PC-9 (cell line): Measurements from ENCODE around the gene RASAL2. TPM values are rescaled to one million over a fixed set of nuclear protein-coding genes. Genes with fewer than 3 reads are reported as not detected.
"Not testable (repeated sequence)": the region's sequence is repeated elsewhere in the genome, so short reads cannot be mapped to it uniquely, and the experiment has no call there.

Source experiments
- BruUV-seq: library from RNA; stranded (reverse); fragments of 400-500 nt; replicated peaks from 2 replicates; lab custom pipeline; 2021; lab: Mats Ljungman, UMichigan
- CTCF ChIA-PET: fragments of 300-600 bp; sonication (Branson Sonifier 250); formaldehyde crosslinking; loops from one replicate; lab custom pipeline; 2022; ENCODE audit warnings: antibody characterized with exemption; lab: Charles Lee
- POLR2A ChIA-PET: fragments of 300-600 bp; sonication (Branson Sonifier 250); formaldehyde crosslinking; loops from one replicate; lab custom pipeline; 2022; ENCODE audit warnings: antibody characterized with exemption; ENCODE audit not compliant: unreplicated experiment; lab: Charles Lee
- DNase-seq, 2 experiments: peaks; one replicate each; pipeline versions ENCODE4 v3.0.0 to v3.0.0-alpha.2; 2015 to 2022; ENCODE audit warnings: mixed read lengths in 1 of 2
- H2AFZ ChIP-seq: fragments of 200-600 bp; sonication (generic); 2 replicates; pipeline ENCODE4 v1.8.1; 2017; ENCODE audit warnings: antibody characterized with exemption
- H3F3A ChIP-seq: fragments of 200-600 bp; sonication (generic); 2 replicates; pipeline ENCODE4 v1.8.1; 2017; ENCODE audit warnings: antibody characterized with exemption, mild to moderate bottlenecking, low read depth; ENCODE audit not compliant: insufficient read depth
- H3K27ac ChIP-seq: fragments of 200-600 bp; sonication (generic); 2 replicates; pipeline ENCODE4 v1.6.1; 2016; ENCODE audit warnings: mixed run types
- H3K27me3 ChIP-seq: fragments of 200-600 bp; sonication (generic); 2 replicates; pipeline ENCODE4 v1.6.1; 2016; ENCODE audit warnings: low read depth, mixed run types; ENCODE audit not compliant: insufficient read depth
- H3K36me3 ChIP-seq: fragments of 200-600 bp; sonication (generic); 2 replicates; pipeline ENCODE4 v1.6.1; 2016; ENCODE audit warnings: low read depth, mixed run types
- H3K4me1 ChIP-seq: fragments of 200-600 bp; sonication (generic); replicated peaks from 2 replicates; pipeline ENCODE4 v1.6.1; 2016; ENCODE audit warnings: mixed run types; ENCODE audit not compliant: insufficient read depth
- H3K4me2 ChIP-seq: fragments of 200-600 bp; sonication (generic); 2 replicates; pipeline ENCODE4 v1.6.1; 2017; ENCODE audit warnings: mixed run types
- H3K4me3 ChIP-seq: fragments of 200-600 bp; sonication (generic); 2 replicates; pipeline ENCODE4 v1.6.1; 2016; ENCODE audit warnings: mixed run types
- H3K79me2 ChIP-seq: fragments of 200-600 bp; sonication (generic); 2 replicates; pipeline ENCODE4 v1.6.1; 2017; ENCODE audit warnings: low read depth, mixed run types
- H3K9me2 ChIP-seq: fragments of 200-600 bp; sonication (generic); 2 replicates; pipeline ENCODE4 v1.8.1; 2017; ENCODE audit warnings: mild to moderate bottlenecking; ENCODE audit not compliant: insufficient read depth
- H3K9me3 ChIP-seq: fragments of 200-600 bp; sonication (generic); 2 replicates; pipeline ENCODE4 v1.8.1; 2016; ENCODE audit warnings: low read depth; ENCODE audit not compliant: insufficient read depth
- H4K20me1 ChIP-seq: fragments of 200-600 bp; sonication (generic); 2 replicates; pipeline ENCODE4 v1.8.1; 2017; ENCODE audit not compliant: insufficient read depth
- CTCF ChIP-seq: fragments of 200-600 bp; sonication (generic); conservative IDR thresholded peaks from 2 replicates; pipeline ENCODE4 v1.6.1; 2017; ENCODE audit warnings: mixed run types, antibody characterized with exemption, mild to moderate bottlenecking, moderate library complexity
- EZH2 ChIP-seq: fragments of 200-600 bp; sonication (generic); IDR thresholded peaks from 2 replicates; pipeline ENCODE4 v1.8.0; 2017; ENCODE audit warnings: antibody characterized with exemption, low read depth
- intact Hi-C: fragments of 100-400 bp; cut with micrococcal nuclease; formaldehyde crosslinking; loops from one replicate; pipeline ENCODE4 v1.10.0; 2022; ENCODE audit not compliant: unreplicated experiment
- total RNA-seq: library from RNA; stranded (reverse); gene quantifications from 2 replicates; pipeline ENCODE4 v1.2.3, GENCODE V29; 2021

Gene RASAL2
- total RNA-seq, 1 experiment from 2014 or later = 54.1 TPM

GRCh38 chr1:178308438-178308837, 214.5 kb downstream of the RASAL2 start:
- Histone ChIP-seq H3K4me2 (no peak overlapping the region), H3K27ac (no peak overlapping the region), H3F3A (peaks cover 12% of the 10 kb centered on the region), H3K9me3 (no peaks in the 10 kb centered on the region), H3K79me2 (peaks cover 38% of the 10 kb centered on the region), H3K27me3 (no peaks in the 10 kb centered on the region), H3K36me3 (no peaks in the 10 kb centered on the region), H4K20me1 (peaks cover 3% of the 10 kb centered on the region), H3K4me1 (peaks cover 33% of the 10 kb centered on the region), H2AFZ (no peak overlapping the region), H3K4me3 (no peak overlapping the region), H3K9me2 (no peaks in the 10 kb centered on the region; the same call in 1 of the 2 replicates)
- intact Hi-C loops = no loop called here
- ChIA-PET POLR2A (interaction anchor here (0.5 to 0.7 kb wide), 2 partner anchors 217 to 774 kb away, joined by 4 to 27 read pairs; no protein-coding TSS in a partner anchor), CTCF (interaction anchor here (0.6 kb wide), 2 partner anchors 194 to 360 kb away, joined by 3 to 4 read pairs; no protein-coding TSS in a partner anchor)
- DNase-seq = no peak
- BruUV-seq = no TSS peak
- TF ChIP-seq CTCF (no peak), EZH2 (no peak)

- TF ChIP-seq EZH2 = no peak
- peak; percentile 88 for TF ChIP-seq CTCF
- ChIA-PET CTCF (interaction anchor here (0.6 to 2.7 kb wide), 7 partner anchors 11 to 693 kb away, joined by 3 to 9 read pairs (median 3); no protein-coding TSS in a partner anchor), POLR2A (interaction anchor here (0.6 to 1.1 kb wide), 4 partner anchors 71 to 568 kb away, joined by 3 to 4 read pairs (median 3); no protein-coding TSS in a partner anchor)
- intact Hi-C loops = loop anchor here (2.0 to 5.0 kb wide), 5 partner anchors 37 to 1057 kb away; partner anchors contain the start of gene AXDND1
- BruUV-seq = no TSS peak
- H3K4me2 ChIP-seq = peak overlapping the region; percentile 18
- H3K27ac ChIP-seq = no peak overlapping the region
- no peaks in the 10 kb centered on the region; the same call in 1 of the 2 replicates for H3K9me2 ChIP-seq
- H3K4me3 ChIP-seq = no peak overlapping the region
- H3K27me3 ChIP-seq = no peaks in the 10 kb centered on the region
- H2AFZ ChIP-seq = no peak overlapping the region
- H4K20me1 ChIP-seq = peaks cover 5% of the 10 kb centered on the region
- H3K4me1 ChIP-seq = peaks cover 34% of the 10 kb centered on the region
- H3K36me3 ChIP-seq = no peaks in the 10 kb centered on the region
- peak; percentile 15 to 86 for DNase-seq
- H3K9me3 ChIP-seq = 0 out of 2 replicates have a peak, but pooled peaks cover 4% of the 10 kb centered on the region
- peaks cover 12% of the 10 kb centered on the region for H3F3A ChIP-seq
- H3K79me2 ChIP-seq = peaks cover 45% of the 10 kb centered on the region
Observed at GRCh38 chr1:178310685-178311105, 216.8 kb downstream of the RASAL2 start.

GRCh38 chr1:178311164-178311563, 217.3 kb downstream of the RASAL2 start:
- intact Hi-C loops = loop anchor here (2.0 to 5.0 kb wide), 5 partner anchors 36 to 1056 kb away; partner anchors contain the start of gene AXDND1
- TF ChIP-seq CTCF (no peak), EZH2 (no peak)
- H3K27me3 ChIP-seq = no peaks in the 10 kb centered on the region
- peaks cover 34% of the 10 kb centered on the region for H3K4me1 ChIP-seq
- H3F3A ChIP-seq = peaks cover 12% of the 10 kb centered on the region
- no peak overlapping the region for H3K27ac ChIP-seq
- no peaks in the 10 kb centered on the region; the same call in 1 of the 2 replicates for H3K9me2 ChIP-seq
- ChIA-PET CTCF (interaction anchor here (0.6 to 2.7 kb wide), 7 partner anchors 11 to 692 kb away, joined by 3 to 9 read pairs (median 4); no protein-coding TSS in a partner anchor), POLR2A (interaction anchor here (0.6 to 1.1 kb wide), 6 partner anchors 71 to 1825 kb away, joined by 3 to 7 read pairs (median 5); no protein-coding TSS in a partner anchor)
- no TSS peak for BruUV-seq
- no peaks in the 10 kb centered on the region for H3K36me3 ChIP-seq
- H3K9me3 ChIP-seq = 0 out of 2 replicates have a peak, but pooled peaks cover 4% of the 10 kb centered on the region
- no peak overlapping the region for H2AFZ ChIP-seq
- DNase-seq = no peak
- H3K4me3 ChIP-seq = no peak overlapping the region
- peaks cover 5% of the 10 kb centered on the region for H4K20me1 ChIP-seq
- peaks cover 43% of the 10 kb centered on the region for H3K79me2 ChIP-seq
- peak overlapping the region; percentile 18 for H3K4me2 ChIP-seq

- H3K4me3 ChIP-seq, H3K4me2 ChIP-seq, H2AFZ ChIP-seq, intact Hi-C loops, H3K27me3 ChIP-seq, H4K20me1 ChIP-seq, H3K36me3 ChIP-seq, H3K9me3 ChIP-seq, H3K27ac ChIP-seq, BruUV-seq, H3K9me2 ChIP-seq, H3K4me1 ChIP-seq: not testable (repeated sequence)
- H3K79me2 ChIP-seq = peaks cover 30% of the 10 kb centered on the region
- CTCF ChIA-PET = interaction anchor here (0.6 kb wide), 1 partner anchor 77 kb away, joined by 3 read pairs; no protein-coding TSS in a partner anchor
- H3F3A ChIP-seq = peaks cover 14% of the 10 kb centered on the region; the same call in 1 of the 2 replicates
- POLR2A ChIA-PET = interaction anchor here (0.6 kb wide), 1 partner anchor 1684 kb away, joined by 3 read pairs; no protein-coding TSS in a partner anchor
- DNase-seq = peak in 1 of 2 experiments; percentile 60
Observed at GRCh38 chr1:178320280-178320982, 226.5 kb downstream of the RASAL2 start.
